Epithelial cell of prostate (primary cell): ENCODE results near the gene CXXC5.
A peak's percentile ranks its signal among the peaks of the same experiment; 100 is the strongest.

Experiments
- DNase-seq: peaks from one replicate; pipeline ENCODE4 v3.0.0-alpha.2; 2011; ENCODE audit warnings: low read depth, low spot score
- H3K27ac ChIP-seq: fragments of 450-650 bp; 2 replicates; pipeline ENCODE4 v1.5.1; 2017; ENCODE audit warnings: mild to moderate bottlenecking

The CXXC5 gene

GRCh38 chr5:139649082-139649991, 1.2 kb downstream of the CXXC5 start:
- H3K27ac ChIP-seq, result no peak overlapping the region
- no peak for DNase-seq

- DNase-seq, result no peak
- H3K27ac ChIP-seq, result no peak overlapping the region
These were observed 2.0 kb downstream of the CXXC5 start for GRCh38 chr5:139650031-139650688.

GRCh38 chr5:139650689-139651042, 2.5 kb downstream of the CXXC5 start:
- H3K27ac ChIP-seq, result no peak overlapping the region
- DNase-seq, result no peak

- DNase-seq, result no peak
- no peak overlapping the region for H3K27ac ChIP-seq
These were observed 3.1 kb downstream of the CXXC5 start for GRCh38 chr5:139651043-139651834.

- peak overlapping the region; percentile 30 for H3K27ac ChIP-seq
These were observed 4.0 kb downstream of the CXXC5 start for GRCh38 chr5:139651853-139652787.

GRCh38 chr5:139652788-139653241, 4.7 kb downstream of the CXXC5 start:
- peak overlapping the region; percentile 30 for H3K27ac ChIP-seq
- no peak for DNase-seq

More at GRCh38 chr5:139651853-139652787, 4.0 kb downstream of the CXXC5 start:
- DNase-seq, result peak; percentile 75

GRCh38 chr5:139653616-139654015, 5.5 kb downstream of the CXXC5 start:
- H3K27ac ChIP-seq, result no peak overlapping the region
- DNase-seq, result no peak

GRCh38 chr5:139654464-139654863, 6.3 kb downstream of the CXXC5 start:
- no peak for DNase-seq
- no peak overlapping the region for H3K27ac ChIP-seq

- H3K27ac ChIP-seq, result no peak overlapping the region
- no peak for DNase-seq
These were observed 6.8 kb downstream of the CXXC5 start for GRCh38 chr5:139654871-139655491.

GRCh38 chr5:139655727-139656271, 7.7 kb downstream of the CXXC5 start:
- no peak overlapping the region for H3K27ac ChIP-seq
- no peak for DNase-seq

GRCh38 chr5:139657363-139658321, 9.5 kb downstream of the CXXC5 start:
- H3K27ac ChIP-seq, result no peak overlapping the region
- no peak for DNase-seq

- no peak for DNase-seq
- H3K27ac ChIP-seq, result no peak overlapping the region
These were observed 10.4 kb downstream of the CXXC5 start for GRCh38 chr5:139658501-139658927.

- H3K27ac ChIP-seq, result no peak overlapping the region
- no peak for DNase-seq
These were observed 10.9 kb downstream of the CXXC5 start for GRCh38 chr5:139658928-139659667.

- no peak for DNase-seq
- peak overlapping the region; percentile 73 for H3K27ac ChIP-seq
These were observed 11.5 kb downstream of the CXXC5 start for GRCh38 chr5:139659695-139660101.

- DNase-seq, result no peak
- peak overlapping the region; percentile 73 for H3K27ac ChIP-seq
These were observed 12.2 kb downstream of the CXXC5 start for GRCh38 chr5:139660105-139660922.
